ENCODE results near the gene CBX5.

DNA sequence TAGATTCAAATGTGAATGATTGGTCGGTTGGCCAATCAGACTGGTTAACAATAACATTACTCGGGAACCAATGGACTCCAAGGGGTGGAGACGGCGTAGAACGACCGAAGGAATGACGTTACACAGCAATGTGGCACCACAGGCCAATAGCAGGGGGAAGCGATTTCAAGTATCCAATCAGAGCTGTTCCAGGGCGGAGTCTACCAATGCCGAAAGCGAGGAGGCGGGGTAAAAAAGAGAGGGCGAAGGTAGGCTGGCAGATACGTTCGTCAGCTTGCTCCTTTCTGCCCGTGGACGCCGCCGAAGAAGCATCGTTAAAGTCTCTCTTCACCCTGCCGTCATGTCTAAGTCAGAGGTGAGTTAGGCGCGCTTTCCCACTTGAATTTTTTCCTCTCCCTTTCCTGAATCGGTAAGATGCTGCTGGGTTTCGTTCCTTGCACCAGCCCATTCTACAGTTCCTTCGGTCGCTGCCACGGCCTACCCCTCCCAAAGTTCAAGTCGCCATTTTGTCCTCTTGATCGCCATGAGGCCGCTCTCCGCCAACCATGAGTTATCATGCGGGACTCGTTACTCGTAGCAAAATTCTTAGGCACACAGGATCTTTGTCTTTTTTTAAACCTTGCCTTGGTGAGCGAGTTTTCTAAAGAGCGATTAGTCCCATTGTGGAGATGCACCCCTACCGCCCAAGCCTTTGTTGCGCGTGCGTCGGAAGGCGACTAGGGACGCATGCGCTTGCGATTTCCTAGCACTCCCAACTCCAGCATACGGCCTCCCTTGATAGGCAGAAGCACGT lies 742 bp upstream of the CBX5 start, which contains the start of gene HNRNPA1:
- TF ChIP-seq CTCF (IDR thresholded peaks at IDR 0.05) (no peak), EZH2 (IDR thresholded peaks at IDR 0.05) (no peak), EZH2phosphoT487 (IDR thresholded peaks at IDR 0.05) (no peak)

All from neural progenitor cell (in vitro differentiated cells).